T-helper 2 cell treated with Interferon-gamma antibody and Interleukin-4, amounts not matched to agents 5 μg/mL and 100 μg/mL, for 36 hours (primary cell): ENCODE measurements around the gene IRF2.

Source experiments
- DNase-seq: peaks from one replicate; pipeline ENCODE4 v3.0.0; 2021; ENCODE audit warnings: low spot score
- H3K27ac Mint-ChIP-seq: one replicate; pipeline ENCODE4 v1.8.0; 2021; ENCODE audit warnings: mild to moderate bottlenecking, mixed read lengths
- H3K27me3 Mint-ChIP-seq: one replicate; pipeline ENCODE4 v1.8.0; 2021; ENCODE audit warnings: low read depth, mixed read lengths
- H3K36me3 Mint-ChIP-seq: one replicate; pipeline ENCODE4 v1.8.0; 2021; ENCODE audit warnings: low read depth, mixed read lengths
- H3K4me1 Mint-ChIP-seq: one replicate; pipeline ENCODE4 v1.8.0; 2021; ENCODE audit warnings: low read depth, mixed read lengths
- H3K4me3 Mint-ChIP-seq: one replicate; pipeline ENCODE4 v1.8.0; 2022; ENCODE audit warnings: mild to moderate bottlenecking, moderate library complexity, mixed read lengths
- H3K9me3 Mint-ChIP-seq: one replicate; pipeline ENCODE4 v1.8.0; 2021; ENCODE audit warnings: mixed read lengths

IRF2 gene

DNA sequence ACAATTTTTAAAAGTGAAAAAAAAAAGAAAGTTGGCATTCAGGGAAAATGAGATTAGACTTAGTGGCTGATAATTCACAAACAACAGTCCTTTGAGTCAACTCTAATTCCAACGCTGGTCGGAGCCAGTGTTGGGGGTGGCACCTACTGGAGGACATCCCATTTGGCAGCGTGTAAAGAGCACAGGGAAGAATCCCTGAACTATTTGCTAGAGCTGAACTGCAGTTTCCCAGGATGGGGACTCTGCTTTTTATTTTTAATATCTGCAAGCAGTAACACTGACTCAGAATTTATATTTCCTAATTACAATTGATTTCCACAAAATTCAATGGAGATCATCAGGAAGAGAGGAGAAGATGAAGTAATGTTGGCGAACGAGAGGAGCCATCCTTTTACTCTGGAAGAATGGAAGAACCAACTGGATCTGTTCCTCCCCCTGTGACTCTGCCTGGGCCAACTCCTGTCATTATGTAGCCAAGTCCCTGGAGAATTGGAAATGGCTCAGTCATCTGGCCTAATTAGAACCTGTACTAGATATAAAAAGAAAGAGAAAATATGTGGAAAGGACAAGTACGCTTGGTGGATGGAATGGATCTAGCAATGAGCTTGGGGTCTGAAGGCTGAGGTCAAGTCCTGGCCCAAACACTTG, 76.7 kb downstream of the IRF2 start:
- Mint-ChIP-seq H3K4me3 (no peak overlapping the region), H3K4me1 (peaks cover 23% of the 10 kb centered on the region), H3K36me3 (peaks cover 72% of the 10 kb centered on the region), H3K9me3 (no peaks in the 10 kb centered on the region), H3K27ac (no peak overlapping the region), H3K27me3 (no peaks in the 10 kb centered on the region)
- DNase-seq = no peak

DNA sequence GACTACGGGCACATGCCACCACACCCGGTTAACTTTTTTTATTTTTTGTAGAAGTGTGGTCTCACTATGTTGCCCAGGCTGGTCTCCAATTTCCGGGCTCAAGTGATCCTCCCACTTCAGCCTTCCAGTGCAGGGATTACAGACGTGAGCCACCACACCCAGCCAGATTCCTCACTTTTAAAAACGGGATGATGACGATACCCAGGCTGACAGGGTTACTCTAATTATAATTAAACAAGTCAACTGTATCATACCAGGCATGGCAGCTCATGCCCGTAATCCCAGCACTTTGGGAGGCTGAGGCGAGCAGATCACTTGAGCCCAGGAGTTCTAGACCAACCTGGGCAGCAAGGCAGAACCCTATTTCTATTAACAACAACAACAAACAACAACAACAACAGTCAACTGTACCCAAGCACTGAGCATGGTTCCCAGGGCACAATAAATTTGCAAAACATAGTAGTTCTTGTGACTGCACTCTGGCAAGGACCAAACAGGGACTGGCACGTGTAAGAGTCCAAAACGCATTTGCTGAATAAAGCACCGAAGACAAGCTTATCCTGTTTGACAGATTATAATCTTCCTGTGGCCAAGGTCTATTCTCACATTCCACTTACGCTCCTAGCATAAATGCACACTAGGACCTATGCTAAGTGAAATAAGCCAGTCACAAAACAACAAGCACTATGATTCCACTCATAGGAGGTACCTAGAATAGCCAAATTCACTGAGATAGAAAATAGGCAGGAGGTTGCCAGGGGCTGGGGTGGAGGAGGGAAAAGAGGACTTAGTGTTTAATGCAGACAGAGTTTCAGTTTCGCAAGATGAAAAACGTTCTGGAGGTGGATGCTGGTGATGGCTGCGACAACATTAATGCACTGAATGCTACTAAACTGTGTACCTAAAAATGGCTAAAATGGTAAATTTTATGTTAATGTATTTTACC, 77.5 kb downstream of the IRF2 start:
- Mint-ChIP-seq H3K4me3 (no peak overlapping the region), H3K4me1 (peaks cover 23% of the 10 kb centered on the region), H3K9me3 (no peaks in the 10 kb centered on the region), H3K36me3 (peaks cover 74% of the 10 kb centered on the region), H3K27me3 (no peaks in the 10 kb centered on the region), H3K27ac (no peak overlapping the region)
- no peak for DNase-seq

DNA sequence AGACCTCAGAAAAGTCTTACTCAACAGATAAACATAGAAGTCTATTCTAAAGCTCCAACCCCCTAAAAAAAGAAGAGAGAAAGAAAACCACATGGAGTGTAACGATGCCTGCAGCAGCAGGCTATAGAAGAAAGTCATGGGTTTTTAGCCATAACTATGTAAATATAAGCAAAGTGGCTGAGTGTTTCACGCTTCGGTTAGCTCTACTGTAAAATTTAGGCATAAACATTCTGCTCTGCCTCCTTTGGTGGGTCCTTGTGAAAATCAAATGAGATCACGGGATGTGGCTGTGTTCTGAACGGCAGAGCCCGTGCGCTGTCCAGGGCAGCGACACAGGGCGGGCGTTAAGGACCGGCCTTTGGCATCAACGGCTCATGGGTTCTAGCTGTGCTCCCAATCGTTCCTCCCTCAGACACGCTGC, 78.4 kb downstream of the IRF2 start:
- Mint-ChIP-seq H3K27ac (no peak overlapping the region), H3K36me3 (peaks cover 75% of the 10 kb centered on the region), H3K4me1 (peaks cover 25% of the 10 kb centered on the region), H3K4me3 (no peak overlapping the region), H3K9me3 (no peaks in the 10 kb centered on the region), H3K27me3 (no peaks in the 10 kb centered on the region)
- no peak for DNase-seq

DNA sequence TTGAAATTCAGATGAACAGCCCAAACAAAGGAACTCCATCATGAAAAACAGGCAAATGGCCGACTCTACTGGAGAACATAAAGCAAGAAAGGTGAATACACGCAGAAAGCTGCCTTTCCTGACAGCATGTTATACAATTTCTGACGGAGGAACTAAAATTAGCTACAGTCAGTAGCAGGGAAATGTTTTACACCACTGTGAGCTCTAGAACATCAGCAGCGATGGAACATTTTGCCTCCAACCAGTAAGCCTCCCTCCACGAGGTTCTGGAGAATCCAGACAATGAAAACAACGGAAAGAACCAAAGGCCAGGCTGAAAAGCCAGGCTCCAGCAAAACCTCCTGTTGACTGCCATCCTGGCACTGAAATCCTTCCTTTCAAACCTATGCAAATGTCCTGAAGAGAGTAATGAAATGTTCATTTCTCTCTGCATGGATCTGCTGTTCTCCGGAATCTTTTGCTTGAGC, 78.9 kb downstream of the IRF2 start:
- peaks cover 25% of the 10 kb centered on the region for H3K4me1 Mint-ChIP-seq
- no peaks in the 10 kb centered on the region for H3K9me3 Mint-ChIP-seq
- no peaks in the 10 kb centered on the region for H3K27me3 Mint-ChIP-seq
- H3K4me3 Mint-ChIP-seq = no peak overlapping the region
- no peak for DNase-seq
- H3K27ac Mint-ChIP-seq = no peak overlapping the region
- H3K36me3 Mint-ChIP-seq = peaks cover 77% of the 10 kb centered on the region

DNA sequence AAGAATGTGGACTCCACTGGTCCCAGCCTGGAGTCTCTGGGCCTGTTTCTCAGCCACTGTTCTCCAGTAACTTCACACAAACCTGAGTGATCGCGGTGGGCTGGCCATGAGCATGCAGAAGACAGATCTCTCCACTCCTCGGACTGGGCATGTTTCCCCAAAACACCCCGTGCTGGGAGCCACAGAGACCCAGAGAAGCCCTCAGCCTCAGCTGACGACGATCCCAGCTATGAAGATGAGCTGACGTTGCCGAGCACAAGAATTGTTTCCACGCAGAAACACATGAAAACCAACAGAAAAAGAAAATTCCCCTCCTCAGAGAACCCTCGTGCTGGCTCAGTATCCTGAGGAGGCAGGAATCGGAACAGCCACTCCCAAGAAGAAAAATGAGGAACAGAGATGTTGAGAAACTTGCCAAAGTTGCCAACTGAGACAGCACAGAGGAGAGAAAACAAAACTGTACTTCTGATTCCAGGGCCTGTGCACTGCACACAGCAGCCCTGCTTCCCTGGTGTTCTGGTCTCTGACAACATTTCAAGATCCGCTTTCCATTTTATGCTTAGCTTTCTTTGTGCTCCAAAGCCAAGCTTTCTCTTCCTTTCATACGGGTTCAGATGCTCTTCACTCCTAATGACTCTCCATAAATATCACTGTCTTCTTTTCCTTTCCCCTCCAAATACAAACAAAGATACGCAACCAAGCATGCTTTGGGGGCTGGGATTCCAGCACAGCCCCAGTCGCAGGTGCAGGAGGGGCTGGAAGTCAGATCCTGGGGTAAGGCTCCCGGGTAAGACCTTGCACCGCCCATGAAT, 81.4 kb downstream of the IRF2 start:
- DNase-seq = no peak
- Mint-ChIP-seq H3K4me3 (no peak overlapping the region), H3K27me3 (no peaks in the 10 kb centered on the region), H3K4me1 (peaks cover 25% of the 10 kb centered on the region), H3K27ac (peak overlapping the region; percentile 41), H3K36me3 (peaks cover 84% of the 10 kb centered on the region), H3K9me3 (no peaks in the 10 kb centered on the region)

DNA sequence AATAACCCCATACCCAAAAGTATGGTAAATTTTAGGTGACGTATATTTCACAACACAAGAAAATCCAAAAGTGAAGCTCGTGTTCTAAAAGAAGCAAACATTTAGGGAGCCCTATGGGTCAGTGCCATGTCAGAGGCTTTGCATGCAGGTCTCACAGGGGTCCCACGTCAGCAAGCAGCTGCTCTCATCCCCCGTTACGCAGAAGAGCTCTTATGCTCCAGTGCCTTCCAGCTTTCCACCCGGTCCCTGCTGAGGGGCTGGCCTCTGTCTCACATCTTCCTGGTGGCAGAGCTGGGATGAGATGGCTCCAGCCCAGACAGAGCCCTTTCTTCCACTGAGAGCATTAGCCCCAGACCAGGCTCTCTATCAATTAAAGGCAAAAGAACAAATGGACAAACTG, 82.0 kb downstream of the IRF2 start:
- no peak for DNase-seq
- H3K4me1 Mint-ChIP-seq = peaks cover 19% of the 10 kb centered on the region
- peaks cover 84% of the 10 kb centered on the region for H3K36me3 Mint-ChIP-seq
- no peak overlapping the region for H3K27ac Mint-ChIP-seq
- H3K27me3 Mint-ChIP-seq = no peaks in the 10 kb centered on the region
- no peak overlapping the region for H3K4me3 Mint-ChIP-seq
- H3K9me3 Mint-ChIP-seq = no peaks in the 10 kb centered on the region

DNA sequence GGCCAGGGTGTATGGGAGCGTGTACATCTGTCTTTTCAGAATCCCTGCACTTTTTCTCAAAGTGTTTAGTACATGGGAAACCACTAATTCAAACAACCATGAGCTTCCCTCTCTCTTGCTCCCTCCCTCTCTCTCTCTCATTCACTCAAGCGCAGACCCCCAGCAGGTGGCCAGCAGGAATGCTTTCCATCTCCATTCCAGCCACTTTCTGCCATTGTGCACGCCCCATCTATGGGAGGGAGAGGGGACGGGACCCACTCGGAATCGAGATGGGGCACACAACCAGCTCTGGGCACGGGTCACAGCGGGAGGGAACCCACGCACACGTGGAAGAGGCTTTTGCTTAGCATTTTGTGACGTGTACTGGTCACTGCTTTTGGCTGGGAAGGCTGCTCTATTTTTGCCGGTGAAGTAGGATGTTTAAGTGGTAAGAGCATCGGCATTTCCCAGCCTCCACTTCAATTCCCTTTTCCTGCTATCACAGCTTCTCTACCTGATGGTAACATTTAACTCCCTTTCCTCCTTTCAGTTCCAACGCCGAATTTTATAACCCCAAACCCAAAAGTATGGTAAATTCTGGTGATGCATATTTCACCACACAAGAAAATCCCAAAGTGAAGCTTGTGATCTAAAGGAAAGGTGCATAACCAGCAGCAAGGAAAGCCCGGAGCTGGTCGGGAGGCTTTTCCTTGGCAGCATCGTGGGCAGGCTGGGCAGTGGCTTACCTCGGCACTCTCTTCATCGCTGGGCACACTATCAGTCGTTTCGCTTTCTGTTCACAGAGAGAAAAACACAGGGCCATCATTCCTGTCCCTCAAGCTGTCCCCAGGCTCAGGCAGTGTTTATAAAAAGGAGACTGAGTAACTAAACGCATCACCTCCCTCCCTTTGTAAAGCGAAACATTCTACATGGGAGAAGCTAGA, 84.1 kb downstream of the IRF2 start:
- H3K9me3 Mint-ChIP-seq = no peaks in the 10 kb centered on the region
- H3K4me1 Mint-ChIP-seq = peaks cover 25% of the 10 kb centered on the region
- H3K4me3 Mint-ChIP-seq = no peak overlapping the region
- DNase-seq = no peak
- H3K27me3 Mint-ChIP-seq = no peaks in the 10 kb centered on the region
- no peak overlapping the region for H3K27ac Mint-ChIP-seq
- H3K36me3 Mint-ChIP-seq = peaks cover 86% of the 10 kb centered on the region

DNA sequence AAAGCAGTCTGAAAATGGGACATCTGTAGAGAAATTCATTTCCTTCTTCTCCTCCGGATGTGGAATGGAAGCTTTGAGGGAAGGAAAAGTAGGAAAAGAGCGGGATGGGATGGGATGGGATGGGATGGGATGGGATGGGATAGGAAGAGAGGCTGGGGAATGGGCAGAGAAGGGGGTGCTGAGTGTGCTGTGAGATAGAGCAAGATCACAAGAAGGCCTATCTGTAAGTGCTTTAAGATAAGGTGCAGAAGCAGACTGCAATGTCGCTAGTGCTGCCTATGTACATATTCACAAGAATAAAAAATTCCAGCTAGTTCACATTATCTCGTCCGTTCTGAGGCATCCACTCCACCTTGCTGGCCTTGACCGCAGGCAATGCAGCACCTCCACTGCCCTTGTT, 86.2 kb downstream of the IRF2 start:
- no peak for DNase-seq
- Mint-ChIP-seq H3K9me3 (no peaks in the 10 kb centered on the region), H3K27ac (no peak overlapping the region), H3K36me3 (peaks cover 72% of the 10 kb centered on the region), H3K27me3 (no peaks in the 10 kb centered on the region), H3K4me3 (no peak overlapping the region), H3K4me1 (peaks cover 36% of the 10 kb centered on the region)

DNA sequence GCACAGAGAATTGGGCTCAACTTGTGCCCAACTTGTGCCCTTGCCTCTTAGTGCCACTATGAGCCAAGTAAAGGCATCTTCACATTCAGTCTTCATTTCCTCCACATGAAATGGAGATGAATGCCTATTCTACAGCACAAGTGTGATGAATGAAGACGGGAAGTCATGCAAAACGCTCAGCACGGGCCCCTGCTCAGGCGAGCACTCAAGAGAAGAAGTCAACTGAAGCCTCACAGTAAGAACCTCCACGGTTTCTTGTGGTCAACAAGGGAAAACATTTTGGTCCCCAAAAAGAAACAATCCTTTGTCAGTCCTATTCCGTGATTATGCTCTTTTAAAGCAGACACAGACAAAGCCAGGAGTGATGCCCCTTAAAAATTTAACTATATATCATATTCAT, 87.0 kb downstream of the IRF2 start:
- peaks cover 42% of the 10 kb centered on the region for H3K4me1 Mint-ChIP-seq
- H3K9me3 Mint-ChIP-seq = no peaks in the 10 kb centered on the region
- H3K27me3 Mint-ChIP-seq = no peaks in the 10 kb centered on the region
- no peak for DNase-seq
- H3K36me3 Mint-ChIP-seq = peaks cover 70% of the 10 kb centered on the region
- no peak overlapping the region for H3K27ac Mint-ChIP-seq
- no peak overlapping the region for H3K4me3 Mint-ChIP-seq

DNA sequence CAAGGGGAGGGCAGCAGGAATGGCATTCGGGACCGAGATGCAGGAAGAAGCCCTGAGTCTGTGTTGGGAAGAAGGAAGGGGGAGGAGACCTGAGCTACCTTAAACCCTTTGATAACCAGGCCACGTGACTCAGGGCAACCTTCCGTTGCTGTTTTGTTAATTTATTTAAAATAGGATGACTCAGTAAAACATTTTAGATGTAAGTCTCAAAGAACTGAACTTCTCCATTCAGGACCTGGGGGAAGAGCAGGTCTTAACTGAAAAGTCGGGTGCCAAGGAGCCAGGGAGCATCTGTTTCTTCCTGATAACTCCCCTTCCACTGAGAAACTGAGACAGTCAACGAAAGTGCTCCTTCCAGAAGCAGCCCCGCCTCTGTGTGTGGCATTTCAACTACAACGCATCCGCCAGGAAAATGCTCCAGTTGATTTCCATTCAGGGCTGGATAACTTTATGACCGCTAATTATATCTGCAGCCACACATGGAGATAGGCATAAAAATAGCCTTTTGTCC, 88.0 kb downstream of the IRF2 start:
- H3K36me3 Mint-ChIP-seq = peaks cover 67% of the 10 kb centered on the region
- peaks cover 50% of the 10 kb centered on the region for H3K4me1 Mint-ChIP-seq
- H3K27me3 Mint-ChIP-seq = no peaks in the 10 kb centered on the region
- no peaks in the 10 kb centered on the region for H3K9me3 Mint-ChIP-seq
- no peak overlapping the region for H3K4me3 Mint-ChIP-seq
- no peak for DNase-seq
- peak overlapping the region; percentile 9 for H3K27ac Mint-ChIP-seq

DNA sequence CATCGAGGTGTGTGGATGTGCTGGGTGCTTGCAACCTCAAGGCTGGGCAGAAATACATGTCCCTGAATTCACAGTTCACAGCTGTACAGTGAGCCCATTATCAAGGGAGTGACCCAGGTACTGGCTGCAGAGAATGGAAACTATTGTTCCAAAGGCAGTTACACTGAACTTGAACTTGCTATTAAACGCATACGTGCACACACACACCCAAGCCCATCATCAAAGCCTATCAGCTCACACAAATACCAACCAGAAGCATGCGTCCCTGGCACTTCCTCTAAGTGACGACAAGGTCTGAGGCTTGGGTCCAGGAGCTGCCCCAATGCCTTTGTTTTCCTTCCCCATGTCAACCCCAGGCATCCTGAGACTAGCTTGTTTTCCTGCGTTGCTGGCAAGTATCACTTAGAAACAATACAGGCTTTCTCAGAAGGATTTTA, 88.6 kb downstream of the IRF2 start:
- DNase-seq = no peak
- no peak overlapping the region for H3K4me3 Mint-ChIP-seq
- peaks cover 2% of the 10 kb centered on the region for H3K9me3 Mint-ChIP-seq
- peaks cover 47% of the 10 kb centered on the region for H3K4me1 Mint-ChIP-seq
- H3K27me3 Mint-ChIP-seq = no peaks in the 10 kb centered on the region
- peaks cover 67% of the 10 kb centered on the region for H3K36me3 Mint-ChIP-seq
- peak overlapping the region; percentile 9 for H3K27ac Mint-ChIP-seq

DNA sequence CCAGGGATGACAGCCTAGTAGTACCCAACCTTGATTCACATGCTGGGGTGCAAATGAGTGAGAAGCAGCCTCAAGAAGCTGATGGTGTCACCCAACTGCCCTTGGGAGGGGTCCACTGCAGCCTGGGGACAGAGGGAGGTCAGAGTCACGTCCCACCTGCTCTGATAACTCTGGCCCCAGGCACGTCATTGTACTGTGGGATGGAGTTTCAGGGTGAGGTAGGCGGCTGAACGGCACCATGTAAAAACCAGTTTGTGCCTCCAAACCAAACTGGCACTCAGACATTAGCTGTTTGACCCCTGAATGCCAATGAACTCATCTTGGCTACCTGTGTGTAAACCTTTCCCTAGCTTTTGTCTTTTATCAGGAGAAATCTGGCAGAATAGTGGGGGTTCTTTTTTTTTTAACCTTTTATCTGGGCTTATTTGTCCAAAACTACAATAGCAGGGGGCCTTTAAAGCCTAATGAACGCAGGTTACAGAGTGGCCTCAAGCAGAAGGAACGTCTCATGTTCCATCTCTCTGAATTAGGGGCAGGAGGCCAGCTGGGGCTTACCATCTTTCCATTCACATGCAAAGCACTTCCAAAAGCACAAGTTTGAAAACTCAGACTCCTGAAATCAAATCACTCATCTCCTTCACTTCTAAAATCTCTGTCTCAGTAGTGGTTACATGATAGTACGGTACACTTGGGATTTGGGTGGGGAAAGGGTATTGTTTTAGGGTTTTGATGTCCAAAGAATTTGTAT, 89.4 kb downstream of the IRF2 start:
- no peak overlapping the region for H3K27ac Mint-ChIP-seq
- peaks cover 65% of the 10 kb centered on the region for H3K36me3 Mint-ChIP-seq
- H3K27me3 Mint-ChIP-seq = no peaks in the 10 kb centered on the region
- H3K4me3 Mint-ChIP-seq = peak overlapping the region; percentile 67
- DNase-seq = no peak
- peaks cover 9% of the 10 kb centered on the region for H3K9me3 Mint-ChIP-seq
- H3K4me1 Mint-ChIP-seq = peaks cover 47% of the 10 kb centered on the region
